GM12878 (cell line): ENCODE results near the gene ELOVL5. TPM values are rescaled to one million over a fixed set of nuclear protein-coding genes. Genes with fewer than 3 reads are reported as not detected.

Source experiments
- BCL11A ChIP-seq: IDR thresholded peaks from 2 replicates; pipeline ENCODE4 v1.6.1; 2011; ENCODE audit warnings: low read depth, low read length
- BHLHE40 ChIP-seq, 2 experiments: fragments of 450-650 bp in 1 of 2; IDR thresholded peaks; 2 replicates each; pipeline ENCODE4 v1.6.1; 2011 to 2017; ENCODE audit warnings: low read depth in 2 of 2, borderline replicate concordance in 1 of 2, improper control_type of control experiment in 1 of 2, low read length in 1 of 2, mild to moderate bottlenecking in 1 of 2
- CBX3 ChIP-seq: fragments of 200-600 bp; sonication (generic); IDR thresholded peaks from 2 replicates; pipeline ENCODE4 v1.6.1; 2016; ENCODE audit warnings: low read depth, borderline replicate concordance
- DPF2 ChIP-seq: fragments of 450-650 bp; IDR thresholded peaks from 2 replicates; pipeline ENCODE4 v1.6.1; 2017; ENCODE audit warnings: mild to moderate bottlenecking
- EED ChIP-seq: sonication (generic); IDR thresholded peaks from 2 replicates; pipeline ENCODE4 v1.6.1; 2016; ENCODE audit warnings: antibody characterized with exemption, low read depth
- MTA3 ChIP-seq: IDR thresholded peaks from 2 replicates; pipeline ENCODE4 v1.6.1; 2012; ENCODE audit warnings: low read length, inconsistent platforms, borderline replicate concordance
- NR2C2 ChIP-seq: IDR thresholded peaks from 2 replicates; pipeline ENCODE4 v1.6.1; 2011; ENCODE audit warnings: borderline replicate concordance, low read depth; ENCODE audit not compliant: control insufficient read depth, insufficient read length
- RCOR1 ChIP-seq: conservative IDR thresholded peaks from 2 replicates; pipeline ENCODE4 v1.6.1; 2012; ENCODE audit warnings: low read depth, low read length, improper control_type of control experiment
- RFX5 ChIP-seq: IDR thresholded peaks from 2 replicates; pipeline ENCODE4 v1.6.1; 2011; ENCODE audit warnings: low read depth, low read length, improper control_type of control experiment
- SMARCA5 ChIP-seq: fragments of 450-650 bp; IDR thresholded peaks from 2 replicates; pipeline ENCODE4 v1.6.1; 2017; ENCODE audit warnings: mild to moderate bottlenecking
- SREBF1 ChIP-seq: IDR thresholded peaks from 2 replicates; pipeline ENCODE4 v1.6.1; 2012; ENCODE audit warnings: mild to moderate bottlenecking, low read length
- SRF ChIP-seq, 2 experiments: IDR thresholded peaks; 2 replicates each; pipeline ENCODE4 v1.6.1; 2011; ENCODE audit warnings: low read depth in 2 of 2, low read length in 2 of 2, mild to moderate bottlenecking in 1 of 2, moderate library complexity in 1 of 2
- SUZ12 ChIP-seq: fragments of 200-600 bp; sonication (generic); IDR thresholded peaks from one replicate; pipeline ENCODE4 v1.6.1; 2018; ENCODE audit warnings: antibody characterized with exemption, mild to moderate bottlenecking; ENCODE audit not compliant: unreplicated experiment
- TCF12 ChIP-seq: IDR thresholded peaks from 2 replicates; pipeline ENCODE4 v1.6.1; 2011; ENCODE audit warnings: low read depth, mild to moderate bottlenecking, low read length
- ZBED1 ChIP-seq: IDR thresholded peaks from 2 replicates; pipeline ENCODE4 v1.6.1; 2016; ENCODE audit warnings: borderline replicate concordance
- ZNF217 ChIP-seq: fragments of 450-650 bp; IDR thresholded peaks from 2 replicates; pipeline ENCODE4 v1.6.1; 2017; ENCODE audit warnings: antibody characterized with exemption, mild to moderate bottlenecking
- polyA plus RNA-seq, 11 experiments: library from polyadenylated mRNA; depleted of rRNA in 4 of 11; unstranded in 6 of 11; stranded (reverse) in 5 of 11; fragments of >200 nt; fragmentation: Nextera tagmentation in 4 of 11; fragmentation: Illumina TruSeq in 1 of 11; extraction: Ambion mirVana in 4 of 11; extraction: Trizol in 1 of 11; gene quantifications; 1 replicate in 1 of 11; 2 replicates in 10 of 11; pipeline versions ENCODE4 v1.2.1 to v1.2.3, GENCODE V29; 2011 to 2016; ENCODE audit warnings: inconsistent platforms in 2 of 11, missing spikeins in 2 of 11, low read depth in 1 of 11
- total RNA-seq, 4 experiments: library from RNA; depleted of rRNA in 3 of 4; stranded (reverse); fragments of >200 nt in 3 of 4; fragmentation: Illumina TruSeq in 1 of 4; extraction: Trizol in 1 of 4; gene quantifications; 2 replicates each; pipeline versions ENCODE4 v1.2.1 to v1.2.3, GENCODE V29; 2013 to 2021
- TF ChIP-seq, protein P1 (sequence below): fragments of 450-650 bp; IDR thresholded peaks from 2 replicates; pipeline ENCODE4 v1.6.1; 2016; ENCODE audit warnings: mild to moderate bottlenecking
- TF ChIP-seq, protein P2 (sequence below): IDR thresholded peaks from 2 replicates; pipeline ENCODE4 v1.6.1; 2012; ENCODE audit warnings: improper control_type of control experiment, low read depth, low read length; ENCODE audit not compliant: insufficient replicate concordance
- TF ChIP-seq, protein P3 (sequence below): IDR thresholded peaks from 2 replicates; pipeline ENCODE4 v1.6.1; 2012; ENCODE audit warnings: low read depth, low read length, improper control_type of control experiment
- TF ChIP-seq, protein P4 (sequence below): fragments of 450-650 bp; formaldehyde crosslinking; IDR thresholded peaks from 2 replicates; pipeline ENCODE4 v1.4.0; 2022; ENCODE audit warnings: mild to moderate bottlenecking, moderate library complexity

Gene ELOVL5
- total and polyA plus RNA-seq, 10 of the 15 experiments (the other 5 are each of a cell fraction or from before 2014, with no cell fraction given), result 156 to 241 (median 196) TPM

DNA sequence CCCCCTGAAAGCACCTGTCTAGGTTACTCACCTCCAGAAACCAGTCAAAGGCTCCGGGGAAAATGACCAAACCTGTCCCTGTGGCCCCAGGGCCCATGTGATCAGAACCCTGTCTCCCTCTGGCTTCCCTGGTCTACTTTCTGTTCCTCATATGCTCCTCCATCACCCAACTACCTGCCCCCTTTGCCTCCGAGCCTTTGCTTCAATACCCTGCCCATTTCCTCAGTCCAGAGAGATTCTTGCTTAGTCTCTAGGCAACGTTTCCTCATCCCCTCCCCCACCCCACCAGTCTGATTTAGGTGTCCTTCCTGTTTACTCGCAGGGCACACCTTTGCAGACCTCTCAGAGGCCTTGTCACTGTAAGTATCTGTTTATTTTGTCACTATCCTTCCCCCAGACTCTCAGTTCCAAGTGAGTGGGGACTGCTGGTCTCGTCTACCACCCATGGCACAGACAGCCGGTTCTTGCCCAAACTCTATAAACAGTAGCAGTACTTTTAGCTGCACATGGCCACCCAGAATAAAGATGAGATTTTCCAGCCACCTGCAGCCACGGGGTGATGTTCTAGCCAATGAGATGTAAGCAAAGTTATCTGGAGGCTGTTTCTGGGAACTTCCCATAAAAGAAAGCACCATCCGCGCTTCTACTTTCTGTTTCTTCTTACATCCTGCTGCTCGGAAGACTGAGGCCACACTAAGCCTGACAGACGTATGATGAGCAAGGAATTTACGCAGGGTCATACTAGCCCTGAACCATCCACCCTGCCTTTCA is 13.3 kb downstream of the ELOVL5 start (continued):
- TF ChIP-seq, protein P1, sequence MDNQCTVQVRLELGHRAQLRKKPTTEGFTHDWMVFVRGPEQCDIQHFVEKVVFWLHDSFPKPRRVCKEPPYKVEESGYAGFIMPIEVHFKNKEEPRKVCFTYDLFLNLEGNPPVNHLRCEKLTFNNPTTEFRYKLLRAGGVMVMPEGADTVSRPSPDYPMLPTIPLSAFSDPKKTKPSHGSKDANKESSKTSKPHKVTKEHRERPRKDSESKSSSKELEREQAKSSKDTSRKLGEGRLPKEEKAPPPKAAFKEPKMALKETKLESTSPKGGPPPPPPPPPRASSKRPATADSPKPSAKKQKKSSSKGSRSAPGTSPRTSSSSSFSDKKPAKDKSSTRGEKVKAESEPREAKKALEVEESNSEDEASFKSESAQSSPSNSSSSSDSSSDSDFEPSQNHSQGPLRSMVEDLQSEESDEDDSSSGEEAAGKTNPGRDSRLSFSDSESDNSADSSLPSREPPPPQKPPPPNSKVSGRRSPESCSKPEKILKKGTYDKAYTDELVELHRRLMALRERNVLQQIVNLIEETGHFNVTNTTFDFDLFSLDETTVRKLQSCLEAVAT, result peak; percentile 66; the same call in 1 of the 2 replicates
- TF ChIP-seq, protein P2, sequence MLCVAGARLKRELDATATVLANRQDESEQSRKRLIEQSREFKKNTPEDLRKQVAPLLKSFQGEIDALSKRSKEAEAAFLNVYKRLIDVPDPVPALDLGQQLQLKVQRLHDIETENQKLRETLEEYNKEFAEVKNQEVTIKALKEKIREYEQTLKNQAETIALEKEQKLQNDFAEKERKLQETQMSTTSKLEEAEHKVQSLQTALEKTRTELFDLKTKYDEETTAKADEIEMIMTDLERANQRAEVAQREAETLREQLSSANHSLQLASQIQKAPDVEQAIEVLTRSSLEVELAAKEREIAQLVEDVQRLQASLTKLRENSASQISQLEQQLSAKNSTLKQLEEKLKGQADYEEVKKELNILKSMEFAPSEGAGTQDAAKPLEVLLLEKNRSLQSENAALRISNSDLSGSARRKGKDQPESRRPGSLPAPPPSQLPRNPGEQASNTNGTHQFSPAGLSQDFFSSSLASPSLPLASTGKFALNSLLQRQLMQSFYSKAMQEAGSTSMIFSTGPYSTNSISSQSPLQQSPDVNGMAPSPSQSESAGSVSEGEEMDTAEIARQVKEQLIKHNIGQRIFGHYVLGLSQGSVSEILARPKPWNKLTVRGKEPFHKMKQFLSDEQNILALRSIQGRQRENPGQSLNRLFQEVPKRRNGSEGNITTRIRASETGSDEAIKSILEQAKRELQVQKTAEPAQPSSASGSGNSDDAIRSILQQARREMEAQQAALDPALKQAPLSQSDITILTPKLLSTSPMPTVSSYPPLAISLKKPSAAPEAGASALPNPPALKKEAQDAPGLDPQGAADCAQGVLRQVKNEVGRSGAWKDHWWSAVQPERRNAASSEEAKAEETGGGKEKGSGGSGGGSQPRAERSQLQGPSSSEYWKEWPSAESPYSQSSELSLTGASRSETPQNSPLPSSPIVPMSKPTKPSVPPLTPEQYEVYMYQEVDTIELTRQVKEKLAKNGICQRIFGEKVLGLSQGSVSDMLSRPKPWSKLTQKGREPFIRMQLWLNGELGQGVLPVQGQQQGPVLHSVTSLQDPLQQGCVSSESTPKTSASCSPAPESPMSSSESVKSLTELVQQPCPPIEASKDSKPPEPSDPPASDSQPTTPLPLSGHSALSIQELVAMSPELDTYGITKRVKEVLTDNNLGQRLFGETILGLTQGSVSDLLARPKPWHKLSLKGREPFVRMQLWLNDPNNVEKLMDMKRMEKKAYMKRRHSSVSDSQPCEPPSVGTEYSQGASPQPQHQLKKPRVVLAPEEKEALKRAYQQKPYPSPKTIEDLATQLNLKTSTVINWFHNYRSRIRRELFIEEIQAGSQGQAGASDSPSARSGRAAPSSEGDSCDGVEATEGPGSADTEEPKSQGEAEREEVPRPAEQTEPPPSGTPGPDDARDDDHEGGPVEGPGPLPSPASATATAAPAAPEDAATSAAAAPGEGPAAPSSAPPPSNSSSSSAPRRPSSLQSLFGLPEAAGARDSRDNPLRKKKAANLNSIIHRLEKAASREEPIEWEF, result no peak
- TF ChIP-seq, protein P3, sequence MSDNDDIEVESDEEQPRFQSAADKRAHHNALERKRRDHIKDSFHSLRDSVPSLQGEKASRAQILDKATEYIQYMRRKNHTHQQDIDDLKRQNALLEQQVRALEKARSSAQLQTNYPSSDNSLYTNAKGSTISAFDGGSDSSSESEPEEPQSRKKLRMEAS, result no peak
- no peak; the same call in 1 of the 2 replicates for TF ChIP-seq TCF12
- TF ChIP-seq RFX5, result no peak; the same call in 1 of the 2 replicates
- peak; percentile 68 for TF ChIP-seq DPF2
- TF ChIP-seq SREBF1, result no peak
- TF ChIP-seq SMARCA5, result peak; percentile 53; the same call in 1 of the 2 replicates
- TF ChIP-seq MTA3, result no peak; the same call in 1 of the 2 replicates
- 0 out of 2 replicates have a peak, but pooled peaks have one; percentile 43 for TF ChIP-seq BCL11A
- no peak for TF ChIP-seq CBX3
- no peak for TF ChIP-seq ZNF217
- TF ChIP-seq SUZ12, result no peak
- TF ChIP-seq EED, result peak; percentile 86
- no peak for TF ChIP-seq SRF (IDR thresholded peaks at IDR 0.05; ENCODE audit: low read depth in 2 of 2, low read length in 2 of 2)
- TF ChIP-seq NR2C2, result no peak
- peak; percentile 80; the same call in 1 of the 2 replicates for TF ChIP-seq ZBED1
- TF ChIP-seq RCOR1, result 0 out of 2 replicates have a peak, but pooled peaks have one; percentile 86
- peak in 1 of 2 experiments; percentile 26; a peak in 1 of 4 replicates for TF ChIP-seq BHLHE40 (IDR thresholded peaks at IDR 0.05; ENCODE audit: borderline replicate concordance in 1 of 2, low read depth in 2 of 2, low read length in 1 of 2)
- TF ChIP-seq, protein P4, sequence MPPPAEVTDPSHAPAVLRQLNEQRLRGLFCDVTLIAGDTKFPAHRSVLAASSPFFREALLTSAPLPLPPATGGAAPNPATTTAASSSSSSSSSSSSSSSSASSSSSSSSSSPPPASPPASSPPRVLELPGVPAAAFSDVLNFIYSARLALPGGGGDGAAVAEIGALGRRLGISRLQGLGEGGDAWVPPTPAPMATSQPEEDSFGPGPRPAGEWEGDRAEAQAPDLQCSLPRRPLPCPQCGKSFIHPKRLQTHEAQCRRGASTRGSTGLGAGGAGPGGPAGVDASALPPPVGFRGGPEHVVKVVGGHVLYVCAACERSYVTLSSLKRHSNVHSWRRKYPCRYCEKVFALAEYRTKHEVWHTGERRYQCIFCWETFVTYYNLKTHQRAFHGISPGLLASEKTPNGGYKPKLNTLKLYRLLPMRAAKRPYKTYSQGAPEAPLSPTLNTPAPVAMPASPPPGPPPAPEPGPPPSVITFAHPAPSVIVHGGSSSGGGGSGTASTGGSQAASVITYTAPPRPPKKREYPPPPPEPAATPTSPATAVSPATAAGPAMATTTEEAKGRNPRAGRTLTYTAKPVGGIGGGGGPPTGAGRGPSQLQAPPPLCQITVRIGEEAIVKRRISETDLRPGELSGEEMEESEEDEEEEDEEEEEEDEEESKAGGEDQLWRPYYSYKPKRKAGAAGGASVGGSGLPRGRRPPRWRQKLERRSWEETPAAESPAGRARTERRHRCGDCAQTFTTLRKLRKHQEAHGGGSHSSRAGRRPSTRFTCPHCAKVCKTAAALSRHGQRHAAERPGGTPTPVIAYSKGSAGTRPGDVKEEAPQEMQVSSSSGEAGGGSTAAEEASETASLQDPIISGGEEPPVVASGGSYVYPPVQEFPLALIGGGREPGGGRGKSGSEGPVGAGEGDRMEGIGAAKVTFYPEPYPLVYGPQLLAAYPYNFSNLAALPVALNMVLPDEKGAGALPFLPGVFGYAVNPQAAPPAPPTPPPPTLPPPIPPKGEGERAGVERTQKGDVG (CRISPR knock-in tag), result no peak
